ENCODE data around the gene HSD17B8. TPM values are rescaled to one million over a fixed set of nuclear protein-coding genes. Genes with fewer than 3 reads are reported as not detected.

Gene HSD17B8
- total RNA-seq, 4 donors from 2014 or later = 7.9 to 28.3 (median 14.3) TPM

DNA sequence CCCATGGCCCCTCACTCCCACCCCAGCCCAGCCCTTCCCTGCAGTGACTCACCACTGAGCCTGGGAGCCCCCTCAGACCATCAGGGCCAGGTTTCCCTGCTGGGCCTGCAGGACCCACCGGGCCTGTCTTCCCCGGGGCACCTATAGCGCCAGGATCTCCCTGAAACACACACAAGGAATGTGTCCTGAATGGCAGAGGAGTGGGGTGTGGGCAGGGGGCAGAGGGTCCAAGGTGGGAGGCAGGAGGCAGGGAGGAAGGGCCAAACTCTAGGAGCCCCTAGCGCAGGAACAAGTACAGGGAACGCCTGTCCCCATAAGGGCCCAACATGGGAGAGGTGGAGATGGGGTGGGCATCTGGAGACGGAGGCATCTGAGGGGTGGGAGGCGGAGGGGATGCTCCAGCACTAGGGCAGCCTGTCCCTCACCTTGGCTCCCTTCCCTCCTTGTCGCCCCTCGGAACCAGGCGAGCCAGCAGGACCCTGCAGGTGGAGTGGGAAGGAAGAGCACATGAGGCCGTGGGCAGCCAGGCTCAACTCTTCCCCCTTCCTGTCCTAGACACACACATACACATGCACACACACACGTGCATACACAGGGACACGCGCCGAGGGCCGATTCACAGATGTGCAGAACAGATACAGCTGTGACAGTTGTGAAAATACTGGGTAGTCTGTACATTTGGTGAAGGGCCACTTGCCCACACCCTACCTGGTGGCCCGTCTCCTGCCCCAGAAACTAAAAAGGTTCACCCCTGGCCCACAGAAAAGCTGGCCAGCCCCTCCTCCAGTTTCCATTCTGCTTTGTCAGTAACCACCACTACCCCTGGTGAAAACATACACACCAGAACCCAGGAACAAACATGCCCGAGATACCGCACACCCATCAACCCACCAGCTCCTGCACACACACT lies 36.8 kb upstream of the HSD17B8 start:
- intact Hi-C loops (cut with DNase I; ENCODE audit: low total_unique reads) (loop anchor here (10.0 kb wide), 1 partner anchor 153 kb away; no protein-coding TSS in a partner anchor), in situ Hi-C loops (cut with MboI; ENCODE audit: low sequenced_read_pairs in 4 of 4) (loop anchor here in 2 of 4 donors (10.0 kb wide), 1 partner anchor 77 kb away; no protein-coding TSS in a partner anchor)
- no peaks in the 10 kb centered on the region for H3K9me3 ChIP-seq
- DNase-seq = no peak
- H3K4me3 ChIP-seq = no peak overlapping the region
- H3K27me3 ChIP-seq = no peaks in the 10 kb centered on the region
- no peak for TF ChIP-seq POLR2A (IDR thresholded peaks at IDR 0.05)
- TF ChIP-seq, protein P1, sequence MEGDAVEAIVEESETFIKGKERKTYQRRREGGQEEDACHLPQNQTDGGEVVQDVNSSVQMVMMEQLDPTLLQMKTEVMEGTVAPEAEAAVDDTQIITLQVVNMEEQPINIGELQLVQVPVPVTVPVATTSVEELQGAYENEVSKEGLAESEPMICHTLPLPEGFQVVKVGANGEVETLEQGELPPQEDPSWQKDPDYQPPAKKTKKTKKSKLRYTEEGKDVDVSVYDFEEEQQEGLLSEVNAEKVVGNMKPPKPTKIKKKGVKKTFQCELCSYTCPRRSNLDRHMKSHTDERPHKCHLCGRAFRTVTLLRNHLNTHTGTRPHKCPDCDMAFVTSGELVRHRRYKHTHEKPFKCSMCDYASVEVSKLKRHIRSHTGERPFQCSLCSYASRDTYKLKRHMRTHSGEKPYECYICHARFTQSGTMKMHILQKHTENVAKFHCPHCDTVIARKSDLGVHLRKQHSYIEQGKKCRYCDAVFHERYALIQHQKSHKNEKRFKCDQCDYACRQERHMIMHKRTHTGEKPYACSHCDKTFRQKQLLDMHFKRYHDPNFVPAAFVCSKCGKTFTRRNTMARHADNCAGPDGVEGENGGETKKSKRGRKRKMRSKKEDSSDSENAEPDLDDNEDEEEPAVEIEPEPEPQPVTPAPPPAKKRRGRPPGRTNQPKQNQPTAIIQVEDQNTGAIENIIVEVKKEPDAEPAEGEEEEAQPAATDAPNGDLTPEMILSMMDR (IDR thresholded peaks at IDR 0.05 in 4 of 5, conservative IDR thresholded peaks at IDR 0.05 in 1 of 5) = no peak
- no peak for ATAC-seq
- H3K27ac ChIP-seq = no peak overlapping the region
- H3K36me3 ChIP-seq = no peaks in the 10 kb centered on the region
- H3K4me1 ChIP-seq = no peaks in the 10 kb centered on the region

DNA sequence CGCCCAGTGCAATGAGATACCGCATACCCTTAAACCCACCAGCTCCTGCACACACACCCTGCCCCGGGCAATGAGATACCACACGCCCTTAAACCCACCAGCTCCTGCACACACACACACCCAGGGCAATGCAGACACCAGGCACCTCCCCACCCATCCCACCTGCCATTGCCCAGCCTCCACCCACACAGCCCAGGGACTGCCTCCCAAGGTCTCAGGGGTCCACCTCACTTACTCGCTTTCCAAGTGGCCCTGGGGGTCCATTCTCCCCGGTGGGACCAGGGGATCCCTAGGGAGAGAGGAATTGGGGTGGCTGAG lies 36.2 kb upstream of the HSD17B8 start:
- Histone ChIP-seq H3K36me3 (no peaks in the 10 kb centered on the region), H3K27me3 (no peaks in the 10 kb centered on the region), H3K9me3 (no peaks in the 10 kb centered on the region), H3K4me3 (no peak overlapping the region), H3K27ac (no peak overlapping the region), H3K4me1 (no peaks in the 10 kb centered on the region)
- TF ChIP-seq, protein P1 (IDR thresholded peaks at IDR 0.05 in 4 of 5, conservative IDR thresholded peaks at IDR 0.05 in 1 of 5) = no peak
- no peak for TF ChIP-seq POLR2A (IDR thresholded peaks at IDR 0.05)
- intact Hi-C loops (cut with DNase I; ENCODE audit: low total_unique reads) (loop anchor here (10.0 kb wide), 1 partner anchor 153 kb away; no protein-coding TSS in a partner anchor), in situ Hi-C loops (cut with MboI; ENCODE audit: low sequenced_read_pairs in 4 of 4) (loop anchor here in 2 of 4 donors (10.0 kb wide), 1 partner anchor 77 kb away; no protein-coding TSS in a partner anchor)
- DNase-seq (no peak), ATAC-seq (no peak)

DNA sequence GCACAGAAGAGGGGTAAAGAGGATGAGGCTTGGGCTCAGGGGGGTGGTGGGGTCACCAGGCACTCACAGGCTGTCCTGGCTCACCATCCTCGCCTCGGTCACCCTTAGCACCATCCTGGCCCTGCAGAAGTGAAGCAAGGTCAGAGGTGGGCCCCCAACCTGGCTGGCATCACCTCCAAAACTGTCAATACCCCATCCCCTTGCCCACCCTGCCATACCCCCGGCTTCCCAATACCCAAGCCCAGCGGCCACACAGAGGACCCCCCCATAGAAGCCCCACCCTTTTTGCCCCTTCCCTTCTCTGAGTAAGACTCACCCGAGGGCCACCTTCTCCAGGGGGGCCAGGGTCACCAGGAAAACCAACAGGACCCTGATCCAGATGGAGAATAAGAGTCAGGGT lies 35.8 kb upstream of the HSD17B8 start:
- ATAC-seq = no peak
- Histone ChIP-seq H3K9me3 (no peaks in the 10 kb centered on the region), H3K4me1 (no peaks in the 10 kb centered on the region), H3K4me3 (no peak overlapping the region), H3K27me3 (no peaks in the 10 kb centered on the region), H3K27ac (no peak overlapping the region), H3K36me3 (no peaks in the 10 kb centered on the region)
- DNase-seq = no peak
- intact Hi-C loops (cut with DNase I; ENCODE audit: low total_unique reads) (loop anchor here (10.0 kb wide), 1 partner anchor 154 kb away; no protein-coding TSS in a partner anchor), in situ Hi-C loops (cut with MboI; ENCODE audit: low sequenced_read_pairs in 4 of 4) (loop anchor here in 2 of 4 donors (10.0 kb wide), 1 partner anchor 76 kb away; no protein-coding TSS in a partner anchor)
- no peak for TF ChIP-seq POLR2A (IDR thresholded peaks at IDR 0.05)
- TF ChIP-seq, protein P1 (IDR thresholded peaks at IDR 0.05 in 4 of 5, conservative IDR thresholded peaks at IDR 0.05 in 1 of 5) = no peak

DNA sequence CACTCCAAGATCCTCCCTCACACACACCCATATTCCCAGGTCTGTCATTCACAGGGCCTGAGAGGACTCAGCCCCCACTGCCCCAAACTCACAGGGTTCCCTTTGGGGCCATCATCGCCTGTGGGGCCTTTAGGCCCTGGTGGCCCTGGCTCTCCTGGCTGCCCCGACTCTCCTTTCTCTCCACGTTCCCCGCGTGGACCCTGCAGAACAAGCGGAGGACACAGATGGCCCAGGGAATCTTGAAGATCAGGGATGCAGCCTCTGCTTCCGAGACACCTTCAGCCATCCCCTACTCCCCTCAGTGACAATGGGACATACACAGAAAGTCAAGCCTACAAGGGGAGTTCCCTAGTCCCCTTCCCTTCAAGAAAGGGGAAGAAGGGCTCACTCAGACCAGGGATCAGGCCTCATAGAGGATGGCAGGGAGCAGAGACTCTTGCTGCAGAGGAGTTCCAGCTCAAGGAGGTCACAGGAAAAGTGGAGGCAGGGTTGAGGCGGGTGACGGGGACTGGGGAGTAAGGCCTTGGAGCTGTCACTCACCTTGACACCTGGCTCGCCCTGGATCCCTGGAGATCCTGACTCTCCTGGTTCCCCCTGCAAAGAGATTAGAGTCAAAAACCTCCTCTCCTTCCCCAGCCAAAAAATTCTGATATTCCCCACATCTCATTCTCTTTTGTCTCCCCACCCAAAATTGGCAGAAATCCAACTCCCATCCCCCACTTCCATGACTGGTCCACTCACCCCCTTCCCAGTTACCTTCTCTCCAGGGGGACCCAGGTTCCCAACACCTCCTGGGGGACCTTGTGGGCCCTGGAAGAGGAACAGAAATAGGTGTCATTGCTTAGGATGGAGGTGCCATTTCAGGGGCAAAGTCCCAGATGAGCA lies 34.9 kb upstream of the HSD17B8 start:
- H3K9me3 ChIP-seq = no peaks in the 10 kb centered on the region
- no peak overlapping the region for H3K4me3 ChIP-seq
- DNase-seq (no peak), ATAC-seq (no peak)
- H3K27me3 ChIP-seq = no peaks in the 10 kb centered on the region
- H3K36me3 ChIP-seq = no peaks in the 10 kb centered on the region
- in situ Hi-C loops (cut with MboI; ENCODE audit: low sequenced_read_pairs in 4 of 4) = loop anchor here in 2 of 4 donors (10.0 kb wide), 1 partner anchor 75 kb away; no protein-coding TSS in a partner anchor
- H3K27ac ChIP-seq = no peak overlapping the region
- no peaks in the 10 kb centered on the region for H3K4me1 ChIP-seq
- TF ChIP-seq, protein P1 (IDR thresholded peaks at IDR 0.05 in 4 of 5, conservative IDR thresholded peaks at IDR 0.05 in 1 of 5) = no peak
- TF ChIP-seq POLR2A (IDR thresholded peaks at IDR 0.05) = no peak
- intact Hi-C loops (cut with DNase I; ENCODE audit: low total_unique reads) = loop anchor here (10.0 kb wide), 1 partner anchor 155 kb away; no protein-coding TSS in a partner anchor

Data from gastrocnemius medialis (tissue), 4 donors.